Skeletal muscle satellite cell (primary cell): ENCODE measurements around the gene CAMK1D.
A peak's percentile ranks its signal among the peaks of the same experiment; 100 is the strongest.

Source experiments
- H3K27me3 ChIP-seq: 2 replicates; pipeline ENCODE4 v1.7.0; 2013; ENCODE audit warnings: low read length; ENCODE audit not compliant: control insufficient read depth, insufficient read depth
- H3K36me3 ChIP-seq: 2 replicates; pipeline ENCODE4 v1.7.0; 2013; ENCODE audit warnings: mild to moderate bottlenecking, control low read depth, low read length; ENCODE audit not compliant: insufficient read depth
- H3K4me1 ChIP-seq: 2 replicates; pipeline ENCODE4 v1.7.0; 2013; ENCODE audit warnings: low read length; ENCODE audit not compliant: control insufficient read depth, insufficient read depth
- H3K4me2 ChIP-seq: 2 replicates; pipeline ENCODE4 v1.7.0; 2013; ENCODE audit warnings: mild to moderate bottlenecking, low read length
- H3K4me3 ChIP-seq: 2 replicates; pipeline ENCODE4 v1.7.0; 2013; ENCODE audit warnings: low read length
- H3K9ac ChIP-seq: 2 replicates; pipeline ENCODE4 v1.7.0; 2013; ENCODE audit warnings: mild to moderate bottlenecking, low read depth, low read length, moderate library complexity
- H3K9me3 ChIP-seq: replicated peaks from 2 replicates; pipeline ENCODE4 v1.7.0; 2013; ENCODE audit warnings: mild to moderate bottlenecking, control low read depth, low read length

Gene CAMK1D

DNA sequence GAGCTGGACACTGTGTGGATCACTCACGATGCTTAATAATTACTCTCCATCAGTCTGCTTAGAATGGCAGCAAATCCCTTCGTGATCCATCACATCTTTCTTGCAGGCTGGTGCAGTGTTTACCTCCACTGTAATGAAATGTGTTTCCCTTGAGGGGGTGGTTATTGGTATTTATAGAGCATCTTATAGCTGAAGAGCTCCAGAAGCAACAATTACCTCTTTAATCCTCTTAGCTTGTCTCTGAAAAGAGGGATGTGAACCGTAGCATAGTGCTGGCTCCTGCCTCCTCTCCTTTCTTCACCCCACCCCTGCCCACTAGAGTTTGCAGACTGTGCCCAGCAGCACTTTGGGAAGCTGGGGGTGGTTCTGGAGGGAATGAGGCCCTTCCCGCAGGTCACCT lies 132.6 kb downstream of the CAMK1D start:
- no peak overlapping the region for H3K9ac ChIP-seq
- no peaks in the 10 kb centered on the region for H3K4me1 ChIP-seq
- no peaks in the 10 kb centered on the region for H3K9me3 ChIP-seq
- H3K4me3 ChIP-seq: no peak overlapping the region
- H3K4me2 ChIP-seq: no peak overlapping the region
- no peaks in the 10 kb centered on the region for H3K27me3 ChIP-seq
- H3K36me3 ChIP-seq: no peaks in the 10 kb centered on the region

DNA sequence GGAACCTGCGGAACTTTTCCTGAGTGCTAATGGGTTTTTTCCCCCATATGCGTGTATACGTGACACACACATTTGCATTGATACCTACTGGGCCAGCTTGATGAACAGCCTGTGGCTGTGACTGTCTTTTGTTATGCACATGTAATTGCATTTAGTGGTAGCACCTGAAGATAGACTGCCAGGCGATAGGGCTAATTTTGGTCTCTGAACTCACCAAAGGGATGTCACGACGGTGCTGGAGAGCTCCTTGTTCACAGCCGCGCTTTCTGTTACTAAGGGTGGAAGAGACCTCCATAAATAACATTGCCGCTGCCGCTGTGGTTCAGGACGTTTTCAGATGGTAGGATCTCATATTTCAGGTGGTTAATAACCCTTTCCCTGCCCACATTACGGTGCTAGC lies 133.2 kb downstream of the CAMK1D start:
- Histone ChIP-seq H3K27me3 (no peaks in the 10 kb centered on the region), H3K4me3 (no peak overlapping the region), H3K9ac (no peak overlapping the region), H3K9me3 (no peaks in the 10 kb centered on the region), H3K36me3 (no peaks in the 10 kb centered on the region), H3K4me2 (no peak overlapping the region), H3K4me1 (no peaks in the 10 kb centered on the region)

DNA sequence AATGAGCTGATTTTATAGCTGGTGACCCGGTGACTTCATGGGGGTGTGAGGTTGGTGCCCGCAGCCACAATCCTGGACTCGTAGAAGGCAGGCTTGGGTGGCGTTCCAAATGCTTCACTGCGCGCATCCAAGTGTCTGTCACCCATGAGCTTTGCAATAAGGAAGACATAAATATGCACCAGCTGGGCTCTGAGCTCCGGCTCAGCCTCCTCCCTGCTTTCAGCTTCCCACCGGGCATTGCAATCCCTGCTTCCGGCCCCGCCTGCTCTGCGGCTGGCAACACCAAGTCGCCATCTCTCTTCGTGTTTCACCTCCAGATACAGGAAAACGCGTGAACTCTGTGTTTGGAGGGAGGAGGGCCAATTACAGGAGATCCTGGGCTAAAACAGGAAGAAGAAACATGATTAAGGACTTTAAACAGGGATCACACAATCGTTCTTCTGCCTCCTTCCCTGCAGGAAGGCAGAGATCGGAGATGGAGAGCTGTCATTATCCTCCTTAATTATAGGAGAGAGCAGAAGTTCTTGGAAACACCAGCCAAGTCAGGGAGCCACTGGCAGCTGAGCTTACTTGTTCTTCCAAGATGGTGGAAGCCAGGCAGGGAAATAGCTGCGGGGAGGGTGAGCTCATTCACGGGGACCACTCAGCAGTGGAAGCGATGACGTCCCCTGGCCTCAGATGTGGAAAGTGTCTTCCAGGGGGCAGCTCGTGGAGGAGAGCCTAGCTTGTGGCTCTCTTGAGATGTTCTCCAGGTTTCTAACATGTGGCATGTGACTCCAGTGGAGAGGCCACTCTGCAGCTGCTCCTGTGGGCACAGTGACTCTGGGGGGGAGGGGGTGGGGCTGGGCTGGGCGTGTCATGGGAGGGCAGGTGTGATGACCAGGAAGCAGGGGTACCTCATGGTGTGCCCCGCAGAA lies 134.9 kb downstream of the CAMK1D start:
- Histone ChIP-seq H3K9ac (no peak overlapping the region), H3K4me2 (peak overlapping the region; percentile 67), H3K27me3 (no peaks in the 10 kb centered on the region), H3K36me3 (no peaks in the 10 kb centered on the region), H3K4me1 (no peaks in the 10 kb centered on the region), H3K4me3 (peak overlapping the region; percentile 46), H3K9me3 (no peaks in the 10 kb centered on the region)

DNA sequence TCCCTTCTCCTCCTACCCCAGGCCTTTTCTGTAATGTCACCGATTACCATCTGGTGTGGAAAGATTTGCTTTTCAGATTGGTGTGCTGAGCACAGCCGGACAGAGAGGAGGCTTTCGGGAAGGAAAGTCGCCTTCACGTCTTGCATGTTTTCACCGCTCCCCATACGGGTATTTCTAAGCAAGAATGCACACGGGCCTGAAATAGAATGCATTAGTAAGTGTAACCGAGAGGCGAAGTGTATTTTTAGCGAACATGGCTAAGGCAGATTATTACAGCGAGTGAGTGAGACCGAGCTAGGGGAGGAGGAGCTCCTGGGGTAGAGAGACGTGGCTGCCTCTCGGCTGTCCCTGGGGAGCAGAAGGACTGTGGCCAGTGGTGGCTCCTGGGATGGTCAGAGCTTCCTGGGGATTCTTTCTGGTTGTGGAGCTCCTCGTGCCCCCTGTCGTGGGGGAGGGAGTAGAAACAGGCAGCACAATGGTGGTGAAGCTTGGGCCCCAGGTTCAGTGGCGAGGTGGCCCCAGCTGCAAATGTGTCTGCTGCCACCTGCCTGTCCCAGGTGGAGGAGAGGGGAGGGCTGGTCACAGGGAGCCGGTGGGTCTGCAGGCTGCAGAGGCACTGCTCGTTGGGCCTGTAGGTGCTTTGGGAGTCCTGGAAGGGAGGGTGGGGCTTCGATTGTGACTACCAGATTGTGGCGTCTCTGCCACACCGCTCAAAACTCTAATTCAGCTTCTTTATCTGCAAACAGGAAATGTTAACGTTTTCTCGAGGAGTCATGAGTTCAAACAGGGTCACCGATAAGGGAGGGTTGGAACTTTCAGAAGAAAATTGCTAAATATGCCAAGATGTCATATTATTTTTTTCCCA lies 135.8 kb downstream of the CAMK1D start:
- no peak overlapping the region for H3K4me2 ChIP-seq
- no peaks in the 10 kb centered on the region for H3K27me3 ChIP-seq
- H3K9me3 ChIP-seq: no peaks in the 10 kb centered on the region
- no peak overlapping the region for H3K9ac ChIP-seq
- no peak overlapping the region for H3K4me3 ChIP-seq
- H3K4me1 ChIP-seq: no peaks in the 10 kb centered on the region
- H3K36me3 ChIP-seq: no peaks in the 10 kb centered on the region

DNA sequence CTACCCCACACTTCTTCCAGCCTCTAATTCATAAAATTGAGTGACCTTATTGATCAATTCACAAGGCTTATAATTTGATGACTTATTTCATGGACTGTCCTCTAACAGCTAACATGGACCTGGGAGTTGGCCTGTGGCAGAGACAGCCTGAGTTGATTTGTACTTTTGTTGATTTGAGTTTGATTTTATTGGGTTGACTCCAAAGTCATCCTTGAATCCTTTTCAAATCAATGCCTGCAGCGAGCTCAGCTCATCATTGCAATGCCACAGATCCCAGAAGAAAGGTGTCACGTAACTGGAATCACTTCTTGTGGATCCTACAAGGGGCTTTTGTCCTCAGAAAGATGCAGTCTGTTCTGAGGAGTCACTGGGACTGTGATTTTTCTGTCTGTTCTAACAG lies 138.0 kb downstream of the CAMK1D start:
- Histone ChIP-seq H3K4me2 (no peak overlapping the region), H3K4me1 (no peaks in the 10 kb centered on the region), H3K36me3 (no peaks in the 10 kb centered on the region), H3K4me3 (no peak overlapping the region), H3K9ac (no peak overlapping the region), H3K9me3 (no peaks in the 10 kb centered on the region), H3K27me3 (no peaks in the 10 kb centered on the region)

DNA sequence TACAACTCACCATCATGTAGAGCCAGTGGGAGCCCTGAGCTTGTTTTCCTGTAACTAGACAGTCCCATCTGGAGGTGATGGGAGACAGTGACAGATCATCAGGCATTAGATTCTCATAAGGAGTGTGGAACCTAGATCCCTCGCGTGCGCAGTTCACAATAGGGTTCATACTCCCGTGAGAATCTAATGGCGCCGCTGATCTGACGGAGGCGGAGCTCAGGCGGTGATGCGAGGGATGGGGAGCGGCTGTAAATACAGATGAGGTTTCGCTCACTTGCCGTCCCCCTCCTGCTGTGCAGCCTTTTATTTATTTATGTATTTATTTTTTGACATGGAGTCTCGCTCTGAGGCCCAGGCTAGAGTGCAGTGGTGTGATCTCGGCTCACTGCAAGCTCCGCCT lies 139.3 kb downstream of the CAMK1D start:
- H3K9ac ChIP-seq: no peak overlapping the region
- H3K4me2 ChIP-seq: no peak overlapping the region

DNA sequence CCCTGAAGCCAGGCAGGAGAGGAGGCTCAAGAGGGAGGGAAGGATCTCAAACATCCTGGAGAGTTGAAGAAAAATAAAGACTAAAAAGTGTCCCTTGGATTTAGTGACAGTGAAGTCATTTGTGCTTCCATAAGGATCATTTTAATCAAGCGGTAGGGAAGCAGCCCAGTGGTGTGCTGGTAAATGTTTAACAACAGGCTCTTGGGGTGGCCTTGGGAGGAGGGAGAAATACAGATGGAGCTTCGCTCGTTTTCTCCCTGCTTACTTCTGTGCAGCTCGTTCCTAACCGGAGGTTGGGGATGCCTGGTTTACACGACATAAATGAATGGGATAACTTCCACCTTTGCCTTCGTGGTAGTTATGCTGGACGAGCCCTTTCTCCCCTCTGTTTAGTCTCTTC lies 140.0 kb downstream of the CAMK1D start:
- Histone ChIP-seq H3K4me3 (no peak overlapping the region), H3K9me3 (no peaks in the 10 kb centered on the region), H3K36me3 (no peaks in the 10 kb centered on the region), H3K27me3 (no peaks in the 10 kb centered on the region), H3K9ac (no peak overlapping the region), H3K4me2 (no peak overlapping the region), H3K4me1 (no peaks in the 10 kb centered on the region)

More for the DNA sequence above, 139.3 kb downstream of the CAMK1D start:
- Histone ChIP-seq H3K4me1 (no peaks in the 10 kb centered on the region), H3K36me3 (no peaks in the 10 kb centered on the region), H3K9me3 (no peaks in the 10 kb centered on the region), H3K4me3 (no peak overlapping the region), H3K27me3 (no peaks in the 10 kb centered on the region)

DNA sequence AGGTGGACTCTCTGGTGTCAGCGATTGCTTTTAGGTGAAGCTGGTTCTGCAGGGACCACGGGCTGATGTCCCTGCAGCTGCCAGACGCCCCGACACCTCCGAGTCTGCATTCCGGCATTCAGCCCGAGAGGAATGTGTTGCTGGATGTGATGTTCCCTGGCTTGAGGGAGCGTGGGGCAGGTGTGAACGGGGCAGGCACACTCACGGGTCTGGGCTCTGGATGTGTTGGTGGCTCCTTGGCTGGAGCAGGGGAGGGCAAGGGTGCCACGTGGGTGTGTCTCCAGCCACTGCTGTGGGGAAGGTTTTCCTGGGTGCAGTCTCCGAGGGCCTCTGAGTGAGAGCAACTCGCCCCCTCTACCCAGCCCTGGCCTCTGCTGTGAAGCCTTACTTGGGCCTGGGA lies 140.5 kb downstream of the CAMK1D start:
- Histone ChIP-seq H3K9ac (no peak overlapping the region), H3K9me3 (no peaks in the 10 kb centered on the region), H3K4me3 (no peak overlapping the region), H3K27me3 (no peaks in the 10 kb centered on the region), H3K4me1 (no peaks in the 10 kb centered on the region), H3K4me2 (no peak overlapping the region), H3K36me3 (no peaks in the 10 kb centered on the region)

DNA sequence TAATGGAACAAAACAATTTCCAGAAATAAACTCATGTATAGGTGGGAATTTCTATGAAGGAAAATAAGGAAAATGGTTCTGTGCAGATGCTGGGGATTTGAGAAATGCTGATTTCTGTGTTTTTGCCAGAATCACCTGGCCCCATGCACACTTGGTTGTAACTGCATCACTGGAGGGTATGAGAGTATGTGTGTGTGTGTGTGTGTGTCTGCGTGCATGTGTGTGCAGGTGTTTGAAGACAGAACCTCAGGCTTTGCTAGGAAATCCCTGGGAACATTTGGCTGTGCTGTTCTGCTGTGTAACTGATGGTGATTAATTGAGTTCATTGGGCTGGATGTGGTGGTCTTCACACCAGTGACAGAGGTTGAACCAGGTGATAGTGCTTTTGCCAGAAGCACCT lies 141.6 kb downstream of the CAMK1D start:
- Histone ChIP-seq H3K4me2 (no peak overlapping the region), H3K27me3 (no peaks in the 10 kb centered on the region), H3K9me3 (no peaks in the 10 kb centered on the region), H3K36me3 (no peaks in the 10 kb centered on the region), H3K4me1 (no peaks in the 10 kb centered on the region), H3K4me3 (no peak overlapping the region), H3K9ac (no peak overlapping the region)

DNA sequence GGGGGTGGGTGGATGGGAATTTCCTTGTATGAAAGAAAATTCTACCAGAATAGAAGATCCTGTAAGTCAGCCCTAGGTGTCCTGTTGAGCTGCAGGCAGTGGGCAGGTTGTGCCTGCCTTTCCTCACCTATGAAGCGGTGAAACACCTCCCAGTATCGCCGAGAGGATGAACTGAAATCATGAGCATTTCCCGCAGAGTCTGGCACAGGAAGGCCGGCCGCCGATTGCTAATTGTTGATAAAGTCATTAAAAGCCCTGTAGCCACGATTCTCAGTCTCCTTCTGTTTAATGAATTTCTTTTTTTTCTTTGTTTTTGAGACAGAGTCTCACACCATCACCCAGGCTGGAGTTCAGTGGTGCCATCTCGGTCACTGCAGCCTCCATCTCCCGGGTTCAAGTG lies 142.1 kb downstream of the CAMK1D start:
- Histone ChIP-seq H3K4me1 (no peaks in the 10 kb centered on the region), H3K9me3 (no peaks in the 10 kb centered on the region), H3K36me3 (no peaks in the 10 kb centered on the region), H3K27me3 (no peaks in the 10 kb centered on the region), H3K9ac (no peak overlapping the region), H3K4me3 (no peak overlapping the region), H3K4me2 (no peak overlapping the region)

DNA sequence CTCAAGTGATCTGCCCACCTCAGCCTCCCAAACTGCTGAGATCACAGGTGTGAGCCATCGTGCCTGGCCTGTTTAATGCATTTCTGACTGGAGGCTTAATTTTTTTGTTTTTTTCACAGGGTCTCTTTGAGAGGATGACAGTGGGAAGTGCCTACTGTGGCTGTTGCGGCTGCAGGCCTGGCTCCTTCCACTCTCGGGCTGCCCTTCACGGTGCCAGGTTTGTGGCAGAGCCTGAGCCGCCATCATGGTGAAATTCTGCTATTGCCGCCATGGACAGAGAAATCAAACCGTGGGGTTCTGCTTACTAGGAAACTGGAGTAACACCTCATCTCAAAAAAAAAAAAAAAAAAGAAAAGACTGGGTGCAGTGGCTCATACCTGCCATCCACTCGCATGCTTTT lies 142.7 kb downstream of the CAMK1D start:
- no peak overlapping the region for H3K4me3 ChIP-seq
- no peaks in the 10 kb centered on the region for H3K4me1 ChIP-seq
- H3K4me2 ChIP-seq: no peak overlapping the region
- H3K36me3 ChIP-seq: no peaks in the 10 kb centered on the region
- no peaks in the 10 kb centered on the region for H3K9me3 ChIP-seq
- no peak overlapping the region for H3K9ac ChIP-seq
- H3K27me3 ChIP-seq: no peaks in the 10 kb centered on the region
